Cardiac muscle cell (in vitro differentiated cells and primary cell): ENCODE data around the gene PDIA4. TPM values are rescaled to one million over a fixed set of nuclear protein-coding genes. Genes with fewer than 3 reads are reported as not detected.

ENCODE experiments used
- DNase-seq, 2 donors: peaks; one replicate each; pipeline versions ENCODE4 v3.0.0 to v3.0.0-alpha.2; 2010 to 2017; ENCODE audit warnings: low read depth in 1 of 2, low spot score in 1 of 2
- H3K27ac ChIP-seq: fragments of 200-600 bp; sonication (generic); 2 replicates; pipeline ENCODE4 v1.5.1; 2016
- H3K27me3 ChIP-seq: fragments of 200-600 bp; sonication (generic); 2 replicates; pipeline ENCODE4 v1.6.0; 2016; ENCODE audit warnings: control low read depth
- H3K36me3 ChIP-seq: fragments of 200-600 bp; sonication (generic); 2 replicates; pipeline ENCODE4 v1.5.1; 2016; ENCODE audit warnings: control low read depth
- H3K4me1 ChIP-seq: fragments of 200-600 bp; sonication (generic); 2 replicates; pipeline ENCODE4 v1.8.1; 2017; ENCODE audit warnings: low read depth, mild to moderate bottlenecking, mixed run types
- H3K4me3 ChIP-seq: fragments of 200-600 bp; sonication (generic); 2 replicates; pipeline ENCODE4 v1.5.1; 2016; ENCODE audit warnings: mild to moderate bottlenecking
- H3K9me3 ChIP-seq: fragments of 200-600 bp; sonication (generic); 2 replicates; pipeline ENCODE4 v1.5.1; 2017; ENCODE audit warnings: low read depth, mild to moderate bottlenecking, control low read depth
- CTCF ChIP-seq: IDR thresholded peaks from 2 replicates; pipeline ENCODE4 v1.5.1; 2012; ENCODE audit warnings: low read depth, mild to moderate bottlenecking, low read length
- polyA plus RNA-seq: library from polyadenylated mRNA; unstranded; fragments of >200 nt; fragmentation: Nextera tagmentation; extraction: Ambion mirVana; gene quantifications from 2 replicates; pipeline ENCODE4 v1.2.1, GENCODE V29; 2016
- total RNA-seq: library from RNA; depleted of rRNA; stranded (reverse); fragments of >200 nt; gene quantifications from 2 replicates; pipeline ENCODE4 v1.2.3, GENCODE V29; 2016

Gene PDIA4
- total and polyA plus RNA-seq, 2 experiments from 2014 or later, result 150 to 367 TPM

GRCh38 chr7:148954766-148955165 is 73.5 kb downstream of the PDIA4 start:
- no peaks in the 10 kb centered on the region for H3K9me3 ChIP-seq
- H3K27ac ChIP-seq, result no peak overlapping the region
- no peak for TF ChIP-seq CTCF
- no peak for DNase-seq
- no peaks in the 10 kb centered on the region for H3K27me3 ChIP-seq
- H3K4me3 ChIP-seq, result no peak overlapping the region
- no peaks in the 10 kb centered on the region for H3K4me1 ChIP-seq
- H3K36me3 ChIP-seq, result no peaks in the 10 kb centered on the region

- H3K4me3 ChIP-seq, result no peak overlapping the region
- DNase-seq, result no peak
Observed at GRCh38 chr7:148953676-148954075, 74.6 kb downstream of the PDIA4 start.

More at GRCh38 chr7:148953676-148954075, 74.6 kb downstream of the PDIA4 start:
- no peaks in the 10 kb centered on the region for H3K27me3 ChIP-seq
- H3K4me1 ChIP-seq, result no peaks in the 10 kb centered on the region
- no peaks in the 10 kb centered on the region for H3K36me3 ChIP-seq
- H3K9me3 ChIP-seq, result no peaks in the 10 kb centered on the region
- no peak for TF ChIP-seq CTCF
- no peak overlapping the region for H3K27ac ChIP-seq

Other genes starting within 250 kb of the PDIA4 start
- 17.6 and 28.4 TPM in 2 replicates for gene EZH2, start 144.2 kb downstream of the PDIA4 start, total RNA-seq
- gene EZH2, start 144.2 kb downstream of the PDIA4 start, polyA plus RNA-seq, result 18.7 and 22.2 TPM in 2 replicates
- gene ZNF786, start 62.2 kb upstream of the PDIA4 start, total RNA-seq, result 8.3 and 11.1 TPM in 2 replicates
- 6.2 and 10.0 TPM in 2 replicates for gene ZNF786, start 62.2 kb upstream of the PDIA4 start, polyA plus RNA-seq
- gene ZNF425, start 97.8 kb upstream of the PDIA4 start, total RNA-seq, result 6.8 and 7.1 TPM in 2 replicates
- gene ZNF425, start 97.8 kb upstream of the PDIA4 start, polyA plus RNA-seq, result 7.6 and 11.3 TPM in 2 replicates
- gene ZNF398, start 118.9 kb upstream of the PDIA4 start, total RNA-seq, result 18.2 and 22.1 TPM in 2 replicates
- gene ZNF398, start 118.9 kb upstream of the PDIA4 start, polyA plus RNA-seq, result 8.0 and 9.6 TPM in 2 replicates
- gene ZNF282, start 167.0 kb upstream of the PDIA4 start, total RNA-seq, result 26.7 and 34.2 TPM in 2 replicates
- gene ZNF282, start 167.0 kb upstream of the PDIA4 start, polyA plus RNA-seq, result 6.9 and 8.9 TPM in 2 replicates
- gene ZNF212, start 211.1 kb upstream of the PDIA4 start, total RNA-seq, result 9.9 and 11.6 TPM in 2 replicates
- 14.2 and 15.9 TPM in 2 replicates for gene ZNF212, start 211.1 kb upstream of the PDIA4 start, polyA plus RNA-seq
- 12.7 and 26.4 TPM in 2 replicates for gene ZNF783, start 233.7 kb upstream of the PDIA4 start, total RNA-seq
- 12.8 and 18.7 TPM in 2 replicates for gene ZNF783, start 233.7 kb upstream of the PDIA4 start, polyA plus RNA-seq